GM18505 (cell line): ENCODE results near the gene ACBD6.

Experiments used
- ATAC-seq: cut with Tn5 transposase; IDR thresholded peaks from one replicate; pipeline ENCODE4 v1.9.1; 2021; ENCODE audit not compliant: unreplicated experiment
- POLR2A ChIP-seq: IDR thresholded peaks from 4 replicates; pipeline ENCODE4 v1.6.1; 2011; ENCODE audit warnings: borderline replicate concordance; ENCODE audit not compliant: insufficient read depth, insufficient read length; ENCODE audit errors: extremely low read depth

Gene ACBD6

DNA sequence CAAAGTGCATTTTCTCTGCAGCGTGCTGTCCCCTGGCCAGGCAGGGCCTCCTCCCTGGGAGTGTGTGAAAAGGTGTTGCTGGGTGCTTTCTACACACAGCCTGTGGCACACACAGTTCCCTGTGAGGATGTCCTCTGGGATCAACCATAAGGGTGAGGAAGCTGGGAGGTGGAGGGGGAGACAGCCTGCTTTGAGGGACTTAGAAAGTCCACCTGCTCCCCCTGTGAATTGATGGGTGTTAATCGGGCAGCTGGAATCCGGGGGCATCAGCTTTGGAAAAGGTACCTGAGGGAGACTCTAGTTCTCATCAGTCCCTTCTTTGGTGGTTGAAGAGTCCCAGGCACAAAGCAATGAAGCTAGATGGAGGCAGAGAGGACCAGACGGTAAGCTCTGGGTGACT, 236.5 kb downstream of the ACBD6 start:
- ATAC-seq, result no peak
- TF ChIP-seq POLR2A, result no peak

DNA sequence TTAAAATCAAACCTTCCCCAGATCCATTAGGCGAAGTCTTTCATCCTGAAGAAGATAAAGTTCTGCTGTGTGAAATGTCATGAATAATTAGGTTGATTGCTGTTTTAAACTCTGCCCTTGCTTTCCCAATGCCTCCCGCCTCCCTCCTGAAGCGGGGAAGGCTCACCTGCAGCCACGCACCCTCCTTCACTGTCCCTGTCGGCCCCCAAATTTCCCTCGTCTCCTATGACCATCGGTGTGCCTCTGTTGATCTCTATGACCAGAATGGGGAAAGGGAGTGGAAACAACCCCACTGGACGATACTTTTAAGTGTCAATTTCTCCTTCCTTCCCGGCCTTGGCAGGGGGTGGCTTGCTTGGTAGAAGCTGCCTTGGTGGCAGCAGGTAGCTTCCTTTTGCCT, 237.2 kb downstream of the ACBD6 start:
- no peak for ATAC-seq
- no peak for TF ChIP-seq POLR2A

DNA sequence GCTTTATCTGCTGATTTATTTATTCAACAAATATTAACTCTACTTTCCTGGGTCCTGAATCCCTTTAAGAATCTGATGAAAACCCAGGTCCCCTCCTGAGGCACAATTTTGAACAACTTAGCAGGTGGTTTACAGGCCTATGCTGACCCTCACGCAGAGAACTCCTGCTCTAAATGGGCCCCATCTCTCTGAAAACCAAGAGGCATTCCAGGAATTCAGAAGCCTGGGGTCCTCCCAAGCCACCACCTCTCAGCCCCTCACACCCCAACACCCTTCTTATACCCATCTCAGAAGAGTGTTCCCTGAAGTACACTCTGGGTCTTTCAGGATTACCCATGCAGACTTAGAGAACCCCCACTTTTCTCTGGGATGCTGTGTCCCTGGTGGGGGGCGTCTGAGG, 237.8 kb downstream of the ACBD6 start:
- TF ChIP-seq POLR2A, result no peak
- no peak for ATAC-seq

DNA sequence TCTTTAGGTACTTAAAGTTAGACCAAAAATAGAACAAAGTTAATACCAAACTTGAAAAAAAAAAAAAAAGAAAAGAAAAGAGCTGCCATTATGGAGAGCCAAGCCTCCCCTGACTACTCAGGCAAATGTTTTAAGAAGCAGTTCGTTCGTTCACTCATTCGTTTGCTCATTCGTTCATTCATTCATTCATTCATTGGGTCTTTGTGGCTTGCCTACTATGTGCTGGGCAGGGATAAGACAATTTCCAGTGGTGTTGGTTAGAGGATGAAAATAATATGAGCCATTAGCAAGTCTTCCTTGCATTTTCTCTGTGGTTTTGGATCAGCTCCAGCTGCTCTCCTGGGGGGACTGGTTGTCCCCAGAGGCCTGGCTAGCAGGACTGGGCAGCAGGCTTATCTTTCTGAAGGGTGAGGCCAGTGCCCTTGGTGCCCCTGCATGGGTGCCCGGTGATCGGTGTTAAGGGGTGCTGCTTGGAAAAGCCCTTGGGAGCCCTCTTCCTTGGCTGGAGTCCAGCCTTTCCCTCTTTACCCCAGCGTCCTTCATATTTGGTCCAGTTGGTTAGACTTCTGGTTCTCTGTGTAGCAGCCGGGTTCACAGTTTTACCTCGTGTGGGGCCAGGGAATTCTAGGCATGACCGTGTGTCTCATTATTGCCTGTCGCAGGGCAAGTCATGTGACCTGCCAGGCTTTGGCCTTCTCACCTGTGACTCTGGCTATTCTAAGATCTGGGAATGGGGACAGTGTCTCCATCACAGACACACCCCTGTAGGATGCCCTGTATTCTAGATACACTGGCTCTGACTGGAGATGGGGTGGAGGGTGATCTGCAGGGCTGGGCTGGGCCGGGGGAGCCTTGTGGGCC, 239.5 kb downstream of the ACBD6 start:
- no peak for TF ChIP-seq POLR2A
- ATAC-seq, result no peak

DNA sequence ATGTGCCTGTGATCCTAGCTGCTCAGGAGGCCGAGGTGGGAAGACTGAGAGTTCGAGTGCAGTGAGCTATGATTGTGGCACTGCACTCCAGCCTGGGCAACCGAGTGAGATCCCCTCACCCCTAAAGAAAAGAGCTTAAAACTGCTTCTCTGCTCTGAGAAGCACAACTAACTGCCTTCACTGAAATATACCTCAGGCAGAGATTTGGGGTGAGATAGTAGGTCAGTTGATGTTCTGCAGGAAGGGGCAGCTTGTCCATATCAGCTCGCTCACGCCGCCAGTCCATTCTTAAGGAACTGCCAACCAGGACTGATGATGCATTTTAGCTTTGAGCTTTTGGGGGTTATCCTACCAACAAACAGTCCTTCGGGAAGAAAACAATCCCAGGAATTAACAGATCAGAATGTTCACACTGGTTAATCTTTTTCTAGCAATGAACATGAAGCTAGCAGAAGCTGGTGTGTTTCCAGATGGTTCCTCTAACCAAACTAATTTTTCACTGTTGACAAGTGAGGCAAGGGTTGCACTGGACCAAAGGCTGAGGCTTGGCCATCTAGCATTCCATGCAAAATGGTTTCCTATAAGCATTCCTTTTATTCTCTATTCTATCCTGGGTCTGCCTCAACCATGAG, 240.7 kb downstream of the ACBD6 start:
- no peak for ATAC-seq

GRCh38 chr1:180261030-180261429, 241.3 kb downstream of the ACBD6 start:
- TF ChIP-seq POLR2A, result no peak
- ATAC-seq, result no peak

More for the DNA sequence above, 240.7 kb downstream of the ACBD6 start:
- no peak for TF ChIP-seq POLR2A

- no peak for TF ChIP-seq POLR2A
- no peak for ATAC-seq
Measured at GRCh38 chr1:180260541-180260940, 241.8 kb downstream of the ACBD6 start.

GRCh38 chr1:180259431-180260338, 242.7 kb downstream of the ACBD6 start:
- TF ChIP-seq POLR2A, result no peak
- no peak for ATAC-seq

DNA sequence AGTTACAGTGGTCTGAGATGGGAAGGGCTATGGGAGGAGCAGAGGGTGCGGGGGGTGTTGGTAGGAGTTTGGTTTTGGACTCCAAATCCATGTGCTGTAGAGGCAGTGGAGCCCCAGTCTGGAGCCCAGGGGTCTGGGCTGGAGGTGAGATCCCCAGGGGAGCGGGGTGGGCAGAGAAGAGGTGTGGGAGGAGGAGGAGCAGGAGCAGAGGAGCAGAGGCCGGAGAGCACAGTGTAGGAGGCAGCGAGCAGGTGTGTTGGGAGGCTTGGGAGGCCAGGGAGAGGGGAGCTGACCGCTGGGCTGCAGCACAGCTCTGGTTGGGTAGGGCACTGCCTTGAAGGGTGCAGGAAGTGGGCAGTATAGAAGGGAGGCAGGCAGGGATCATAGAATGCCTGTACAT, 243.4 kb downstream of the ACBD6 start:
- no peak for ATAC-seq
- TF ChIP-seq POLR2A, result no peak

DNA sequence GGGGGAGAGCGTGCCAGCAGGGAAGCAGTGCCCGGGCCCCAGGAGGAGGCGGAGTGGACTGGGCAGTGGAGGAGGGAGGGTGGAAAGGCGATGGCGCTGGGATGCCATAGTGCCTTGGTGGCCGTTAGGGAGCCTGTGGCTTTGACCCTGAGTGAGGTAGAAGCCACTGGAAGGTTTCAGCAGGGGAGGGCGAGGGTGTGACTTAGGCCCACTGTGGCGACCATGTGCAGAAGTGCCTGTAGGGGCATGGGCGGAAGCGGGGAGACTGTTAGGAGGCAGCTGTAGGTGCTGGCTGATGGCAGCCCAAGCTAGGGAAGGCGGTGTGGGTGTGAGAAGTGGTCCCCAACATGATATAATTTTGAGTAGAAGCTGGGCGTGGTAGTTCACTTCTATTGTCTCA, 244.1 kb downstream of the ACBD6 start:
- no peak for TF ChIP-seq POLR2A

DNA sequence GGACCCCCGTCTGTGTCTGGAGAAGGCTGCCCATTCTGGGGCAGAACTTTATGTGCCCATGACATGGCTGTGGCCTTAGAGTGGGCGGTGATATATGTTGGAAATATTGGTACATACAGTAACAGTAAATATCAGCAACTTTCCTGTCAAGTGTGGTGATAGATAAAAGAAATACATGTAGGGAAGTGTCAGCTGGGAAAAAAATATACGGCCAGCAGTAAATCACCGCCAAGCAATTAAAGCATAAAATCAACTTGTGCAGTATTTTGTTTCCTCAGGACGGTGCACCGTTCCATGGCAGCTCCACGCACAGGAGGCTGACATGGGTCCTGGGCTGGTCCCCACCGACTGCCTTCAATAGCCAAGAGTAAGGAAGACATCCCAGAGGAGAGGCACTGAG, 244.9 kb downstream of the ACBD6 start:
- no peak for ATAC-seq

More for the DNA sequence above, 244.1 kb downstream of the ACBD6 start:
- no peak for ATAC-seq

GRCh38 chr1:180257028-180257386, 245.4 kb downstream of the ACBD6 start:
- TF ChIP-seq POLR2A, result no peak
- ATAC-seq, result no peak

More for the DNA sequence above, 244.9 kb downstream of the ACBD6 start:
- no peak for TF ChIP-seq POLR2A

DNA sequence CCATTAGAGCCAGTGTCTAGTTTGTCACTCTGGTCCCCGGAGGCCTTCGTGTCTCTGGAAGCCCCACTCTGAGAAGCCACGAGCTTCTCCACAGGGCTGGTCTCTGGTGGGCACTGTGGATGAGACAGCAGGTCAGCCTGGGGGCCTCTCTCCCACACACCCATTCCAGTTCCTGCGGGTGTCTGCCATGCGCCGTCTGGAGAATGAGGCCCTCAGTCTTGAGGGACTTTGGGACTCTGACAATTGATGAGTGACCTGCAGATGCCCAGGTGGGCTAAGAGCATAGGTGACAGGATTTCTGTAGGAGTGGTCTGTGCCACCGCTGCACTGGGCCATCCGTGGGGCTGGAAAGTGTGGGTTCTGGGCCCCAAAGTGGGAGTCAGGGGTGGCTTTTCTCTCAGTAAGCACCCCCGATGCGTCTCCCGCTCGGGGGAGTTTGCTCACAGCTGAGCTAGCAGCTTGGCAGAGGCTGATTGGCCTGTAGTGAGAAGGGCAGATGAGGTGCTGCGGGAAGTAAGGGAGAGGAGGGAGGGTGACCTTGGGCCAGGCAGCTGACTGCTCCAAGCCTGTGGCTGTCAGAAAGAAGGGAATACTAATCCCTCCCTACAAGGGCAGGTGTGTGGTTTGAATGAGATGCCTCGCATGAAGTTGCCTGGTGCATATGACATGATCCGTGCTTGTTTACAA, 245.9 kb downstream of the ACBD6 start:
- TF ChIP-seq POLR2A, result no peak
- no peak for ATAC-seq
